Measurements from ENCODE around the gene NRGN. TPM values are rescaled to one million over a fixed set of nuclear protein-coding genes. Genes with fewer than 3 reads are reported as not detected.

The NRGN gene
- total and polyA plus RNA-seq, 4 donors, result 0.51 to 1.7 (median 1.6) TPM; not detected in 1

GRCh38 chr11:124753205-124753604 is 13.5 kb downstream of the NRGN start:
- Histone ChIP-seq H3K4me1 (ENCODE audit: control insufficient read depth in 4 of 4, insufficient read depth in 4 of 4, low read length in 3 of 4) (peaks cover 0 to 3% (median 1%) of the 10 kb centered on the region in 4 donors), H3K27ac (ENCODE audit: low read depth in 1 of 2, low read length in 2 of 2) (no peak overlapping the region), H3K9me3 (ENCODE audit: control insufficient read depth in 4 of 4, low read length in 3 of 4) (no peaks in the 10 kb centered on the region), H3K27me3 (ENCODE audit: control insufficient read depth in 4 of 4, insufficient read depth in 4 of 4, low read length in 3 of 4) (peaks cover 0 to 9% (median 3%) of the 10 kb centered on the region in 4 donors), H3K36me3 (ENCODE audit: control insufficient read depth in 4 of 4, insufficient read depth in 3 of 4, low read depth in 1 of 4, low read length in 3 of 4) (no peaks in the 10 kb centered on the region), H3K9ac (ENCODE audit: low read depth in 1 of 2, low read length in 2 of 2) (no peak overlapping the region), H3K4me3 (ENCODE audit: low read depth in 1 of 3, low read length in 3 of 3) (no peak overlapping the region)
- no peak for DNase-seq (ENCODE audit: low spot score)
- TF ChIP-seq SP1 (IDR thresholded peaks at IDR 0.05), result no peak

DNA sequence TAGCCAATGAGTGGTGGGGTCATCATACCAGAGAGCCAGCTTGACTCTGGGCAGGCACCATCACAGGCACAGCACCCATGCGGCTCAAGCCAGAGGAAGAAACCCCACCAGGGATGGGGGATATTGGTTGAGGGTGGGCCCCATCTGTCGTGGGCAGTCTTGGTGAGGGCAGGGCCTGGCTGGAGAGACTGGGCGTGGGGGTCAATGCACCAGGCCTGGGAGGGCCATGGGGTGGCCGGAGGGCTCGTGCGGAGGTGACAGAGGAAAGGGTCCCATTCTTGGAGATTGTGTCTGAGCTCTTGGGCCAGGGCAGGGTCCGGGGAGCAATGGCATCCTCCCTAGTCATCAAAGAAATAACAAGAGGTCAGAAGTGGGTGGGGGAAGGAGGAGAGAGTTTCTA is 13.9 kb downstream of the NRGN start:
- no peak for TF ChIP-seq FOXA2 (IDR thresholded peaks at IDR 0.05)
- no peak for TF ChIP-seq RAD21 (IDR thresholded peaks at IDR 0.05)
- no peak for TF ChIP-seq EGR1 (IDR thresholded peaks at IDR 0.05; ENCODE audit: low read depth in 2 of 2)
- TF ChIP-seq JUND (IDR thresholded peaks at IDR 0.05), result no peak
- TF ChIP-seq ZBTB33 (IDR thresholded peaks at IDR 0.05), result no peak
- TF ChIP-seq TAF1 (conservative IDR thresholded peaks at IDR 0.05), result no peak
- TF ChIP-seq, protein P1, sequence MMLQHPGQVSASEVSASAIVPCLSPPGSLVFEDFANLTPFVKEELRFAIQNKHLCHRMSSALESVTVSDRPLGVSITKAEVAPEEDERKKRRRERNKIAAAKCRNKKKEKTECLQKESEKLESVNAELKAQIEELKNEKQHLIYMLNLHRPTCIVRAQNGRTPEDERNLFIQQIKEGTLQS (IDR thresholded peaks at IDR 0.05), result no peak
- no peak for TF ChIP-seq SP1 (IDR thresholded peaks at IDR 0.05)
- TF ChIP-seq, protein P2, sequence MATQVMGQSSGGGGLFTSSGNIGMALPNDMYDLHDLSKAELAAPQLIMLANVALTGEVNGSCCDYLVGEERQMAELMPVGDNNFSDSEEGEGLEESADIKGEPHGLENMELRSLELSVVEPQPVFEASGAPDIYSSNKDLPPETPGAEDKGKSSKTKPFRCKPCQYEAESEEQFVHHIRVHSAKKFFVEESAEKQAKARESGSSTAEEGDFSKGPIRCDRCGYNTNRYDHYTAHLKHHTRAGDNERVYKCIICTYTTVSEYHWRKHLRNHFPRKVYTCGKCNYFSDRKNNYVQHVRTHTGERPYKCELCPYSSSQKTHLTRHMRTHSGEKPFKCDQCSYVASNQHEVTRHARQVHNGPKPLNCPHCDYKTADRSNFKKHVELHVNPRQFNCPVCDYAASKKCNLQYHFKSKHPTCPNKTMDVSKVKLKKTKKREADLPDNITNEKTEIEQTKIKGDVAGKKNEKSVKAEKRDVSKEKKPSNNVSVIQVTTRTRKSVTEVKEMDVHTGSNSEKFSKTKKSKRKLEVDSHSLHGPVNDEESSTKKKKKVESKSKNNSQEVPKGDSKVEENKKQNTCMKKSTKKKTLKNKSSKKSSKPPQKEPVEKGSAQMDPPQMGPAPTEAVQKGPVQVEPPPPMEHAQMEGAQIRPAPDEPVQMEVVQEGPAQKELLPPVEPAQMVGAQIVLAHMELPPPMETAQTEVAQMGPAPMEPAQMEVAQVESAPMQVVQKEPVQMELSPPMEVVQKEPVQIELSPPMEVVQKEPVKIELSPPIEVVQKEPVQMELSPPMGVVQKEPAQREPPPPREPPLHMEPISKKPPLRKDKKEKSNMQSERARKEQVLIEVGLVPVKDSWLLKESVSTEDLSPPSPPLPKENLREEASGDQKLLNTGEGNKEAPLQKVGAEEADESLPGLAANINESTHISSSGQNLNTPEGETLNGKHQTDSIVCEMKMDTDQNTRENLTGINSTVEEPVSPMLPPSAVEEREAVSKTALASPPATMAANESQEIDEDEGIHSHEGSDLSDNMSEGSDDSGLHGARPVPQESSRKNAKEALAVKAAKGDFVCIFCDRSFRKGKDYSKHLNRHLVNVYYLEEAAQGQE (IDR thresholded peaks at IDR 0.05), result no peak
- TF ChIP-seq, protein P3, sequence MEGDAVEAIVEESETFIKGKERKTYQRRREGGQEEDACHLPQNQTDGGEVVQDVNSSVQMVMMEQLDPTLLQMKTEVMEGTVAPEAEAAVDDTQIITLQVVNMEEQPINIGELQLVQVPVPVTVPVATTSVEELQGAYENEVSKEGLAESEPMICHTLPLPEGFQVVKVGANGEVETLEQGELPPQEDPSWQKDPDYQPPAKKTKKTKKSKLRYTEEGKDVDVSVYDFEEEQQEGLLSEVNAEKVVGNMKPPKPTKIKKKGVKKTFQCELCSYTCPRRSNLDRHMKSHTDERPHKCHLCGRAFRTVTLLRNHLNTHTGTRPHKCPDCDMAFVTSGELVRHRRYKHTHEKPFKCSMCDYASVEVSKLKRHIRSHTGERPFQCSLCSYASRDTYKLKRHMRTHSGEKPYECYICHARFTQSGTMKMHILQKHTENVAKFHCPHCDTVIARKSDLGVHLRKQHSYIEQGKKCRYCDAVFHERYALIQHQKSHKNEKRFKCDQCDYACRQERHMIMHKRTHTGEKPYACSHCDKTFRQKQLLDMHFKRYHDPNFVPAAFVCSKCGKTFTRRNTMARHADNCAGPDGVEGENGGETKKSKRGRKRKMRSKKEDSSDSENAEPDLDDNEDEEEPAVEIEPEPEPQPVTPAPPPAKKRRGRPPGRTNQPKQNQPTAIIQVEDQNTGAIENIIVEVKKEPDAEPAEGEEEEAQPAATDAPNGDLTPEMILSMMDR (IDR thresholded peaks at IDR 0.05; ENCODE audit: low read depth, low read length, missing input control), result no peak
- TF ChIP-seq FOXA1 (IDR thresholded peaks at IDR 0.05), result no peak
- Histone ChIP-seq H3K9me3 (ENCODE audit: control insufficient read depth in 4 of 4, low read length in 3 of 4) (no peaks in the 10 kb centered on the region), H3K27me3 (ENCODE audit: control insufficient read depth in 4 of 4, insufficient read depth in 4 of 4, low read length in 3 of 4) (peaks cover 0 to 9% (median 2%) of the 10 kb centered on the region in 4 donors), H3K9ac (ENCODE audit: low read depth in 1 of 2, low read length in 2 of 2) (no peak overlapping the region), H3K36me3 (ENCODE audit: control insufficient read depth in 4 of 4, insufficient read depth in 3 of 4, low read depth in 1 of 4, low read length in 3 of 4) (no peaks in the 10 kb centered on the region), H3K4me1 (ENCODE audit: control insufficient read depth in 4 of 4, insufficient read depth in 4 of 4, low read length in 3 of 4) (peaks cover 2 to 6% (median 6%) of the 10 kb centered on the region in 4 donors), H3K27ac (ENCODE audit: low read depth in 1 of 2, low read length in 2 of 2) (no peak overlapping the region), H3K4me3 (ENCODE audit: low read depth in 1 of 3, low read length in 3 of 3) (no peak overlapping the region)
- no peak for DNase-seq (ENCODE audit: low spot score)
- WGBS, result 86% methylated on average over 7 of the region's 7 CpGs

Measured in liver (tissue), 9 donors.